ENCODE measurements around the gene DNTTIP2.
"Not testable (repeated sequence)": the region's sequence is repeated elsewhere in the genome, so short reads cannot be mapped to it uniquely, and the experiment has no call there.

Gene DNTTIP2

GRCh38 chr1:93840956-93841482 is 38.0 kb downstream of the DNTTIP2 start:
- DNase-seq: no peak

DNA sequence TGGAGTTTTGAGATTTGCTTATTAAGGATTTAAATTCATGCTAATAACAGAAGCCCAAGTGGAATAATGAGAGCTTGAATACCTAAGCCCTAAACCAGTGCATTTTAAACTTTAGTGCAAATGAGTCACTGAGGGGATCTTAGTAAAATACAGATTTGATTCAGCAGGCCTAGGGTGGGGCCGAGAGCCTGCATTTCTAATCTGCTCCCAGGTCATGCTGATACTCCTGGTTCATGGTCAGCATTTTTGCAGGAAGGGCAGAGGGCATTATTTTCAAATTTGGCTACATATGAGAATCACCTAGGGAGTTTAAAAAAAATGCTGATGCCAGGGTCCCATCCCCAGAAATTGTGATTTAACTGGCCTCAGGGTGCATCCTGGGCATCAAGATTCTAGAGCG is 39.3 kb downstream of the DNTTIP2 start:
- no peak for DNase-seq

DNA sequence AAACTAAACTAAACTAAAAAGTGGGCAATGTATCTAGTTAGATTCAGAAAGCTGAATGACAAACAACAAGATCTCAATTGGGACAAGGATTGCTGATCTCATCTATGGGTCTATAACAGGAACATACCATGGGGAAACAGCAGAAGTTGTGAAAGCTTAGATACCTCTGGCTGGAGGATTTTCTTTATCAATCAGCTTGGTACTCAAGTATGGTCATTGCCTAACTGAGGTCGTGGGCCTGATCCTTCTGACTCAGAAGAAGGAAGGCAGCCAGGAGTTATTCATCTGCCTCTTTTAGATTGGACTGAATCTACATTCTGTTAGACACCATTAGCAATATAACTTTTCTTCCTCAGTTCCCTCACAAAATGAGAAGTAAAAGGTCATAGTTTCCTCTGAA is 39.7 kb downstream of the DNTTIP2 start:
- peak; percentile 17 for DNase-seq

DNA sequence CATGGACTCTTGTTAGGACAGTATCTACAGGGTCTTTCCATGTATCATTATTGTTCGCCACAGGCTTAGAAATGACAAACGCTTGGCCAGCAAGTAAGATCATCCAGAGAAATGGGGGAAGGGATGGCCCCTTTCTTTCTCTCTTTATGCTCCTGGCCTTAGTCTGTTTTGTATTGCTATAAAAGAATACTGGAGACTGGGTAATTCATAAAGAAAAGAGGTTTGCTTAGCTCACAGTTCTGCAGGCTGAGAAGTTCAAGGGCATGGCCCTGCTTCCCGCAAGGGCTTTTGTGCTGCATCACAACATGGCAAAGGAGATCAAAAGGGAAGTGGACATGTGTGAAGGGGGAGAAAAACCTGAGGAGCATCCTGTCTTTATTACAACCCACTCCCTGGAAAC is 41.0 kb downstream of the DNTTIP2 start:
- no peak for DNase-seq

- DNase-seq: not testable (repeated sequence)
These were observed 45.7 kb downstream of the DNTTIP2 start for GRCh38 chr1:93833293-93833692.

DNA sequence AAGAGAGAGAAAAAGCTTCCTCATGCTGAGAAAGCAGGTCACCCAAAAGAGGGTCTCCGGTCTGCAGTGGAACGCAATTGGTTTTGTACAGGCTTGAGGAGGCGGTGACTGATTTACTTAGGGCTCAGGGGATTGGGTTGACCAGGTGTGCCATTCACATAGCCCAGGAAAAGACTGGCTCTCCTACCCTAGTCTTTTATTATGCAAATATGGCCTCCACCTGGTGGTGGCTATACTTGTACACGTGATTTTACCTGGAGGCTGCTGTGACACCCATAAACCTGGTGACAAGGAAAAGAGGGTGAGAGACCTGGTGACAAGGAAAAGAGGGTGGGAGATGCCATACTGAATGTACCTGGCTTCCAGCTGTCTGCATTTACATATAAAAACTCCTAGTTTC is 49.9 kb downstream of the DNTTIP2 start:
- no peak for DNase-seq

DNA sequence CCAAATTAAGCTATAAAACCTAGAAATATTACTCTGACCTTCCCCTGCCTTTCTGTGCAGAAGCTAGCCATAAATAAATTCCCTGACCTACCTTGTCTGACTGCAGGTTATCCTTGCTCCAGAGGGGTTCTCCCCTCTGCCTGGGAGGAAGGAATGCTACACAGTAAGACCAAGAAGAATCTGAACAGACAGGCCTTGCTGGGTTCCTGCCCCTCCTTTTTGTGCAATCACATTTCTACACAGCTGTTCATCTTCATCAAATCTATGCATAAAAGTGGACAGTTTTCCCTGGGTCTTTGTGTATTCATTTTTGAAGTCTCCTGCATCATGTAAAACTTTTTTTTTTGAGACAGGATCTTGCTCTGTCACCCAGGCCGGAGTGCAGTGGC is 50.6 kb downstream of the DNTTIP2 start:
- no peak for DNase-seq

- DNase-seq: no peak
These were observed 51.2 kb downstream of the DNTTIP2 start for GRCh38 chr1:93827633-93828366.

DNA sequence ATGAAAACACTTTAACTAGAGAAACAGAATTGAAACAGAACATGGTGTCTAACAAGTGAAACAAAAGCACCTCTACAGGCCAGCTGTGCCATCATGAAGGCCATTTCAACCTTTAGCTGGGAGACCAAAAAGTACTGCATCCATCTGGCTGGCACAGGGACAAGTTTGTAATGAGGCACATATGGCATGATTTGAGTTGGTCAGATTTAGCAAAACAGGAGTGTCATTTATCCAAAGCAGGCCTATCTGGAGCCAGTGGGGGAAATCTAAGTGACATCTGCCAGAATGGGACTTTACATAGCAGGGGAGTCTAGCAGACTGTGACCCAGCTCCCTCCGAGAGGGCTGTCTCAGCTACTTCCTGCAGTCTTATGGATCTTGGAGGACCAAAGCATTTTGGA is 51.9 kb downstream of the DNTTIP2 start:
- DNase-seq: no peak

GRCh38 chr1:93824834-93825233 is 54.2 kb downstream of the DNTTIP2 start:
- no peak for DNase-seq

DNA sequence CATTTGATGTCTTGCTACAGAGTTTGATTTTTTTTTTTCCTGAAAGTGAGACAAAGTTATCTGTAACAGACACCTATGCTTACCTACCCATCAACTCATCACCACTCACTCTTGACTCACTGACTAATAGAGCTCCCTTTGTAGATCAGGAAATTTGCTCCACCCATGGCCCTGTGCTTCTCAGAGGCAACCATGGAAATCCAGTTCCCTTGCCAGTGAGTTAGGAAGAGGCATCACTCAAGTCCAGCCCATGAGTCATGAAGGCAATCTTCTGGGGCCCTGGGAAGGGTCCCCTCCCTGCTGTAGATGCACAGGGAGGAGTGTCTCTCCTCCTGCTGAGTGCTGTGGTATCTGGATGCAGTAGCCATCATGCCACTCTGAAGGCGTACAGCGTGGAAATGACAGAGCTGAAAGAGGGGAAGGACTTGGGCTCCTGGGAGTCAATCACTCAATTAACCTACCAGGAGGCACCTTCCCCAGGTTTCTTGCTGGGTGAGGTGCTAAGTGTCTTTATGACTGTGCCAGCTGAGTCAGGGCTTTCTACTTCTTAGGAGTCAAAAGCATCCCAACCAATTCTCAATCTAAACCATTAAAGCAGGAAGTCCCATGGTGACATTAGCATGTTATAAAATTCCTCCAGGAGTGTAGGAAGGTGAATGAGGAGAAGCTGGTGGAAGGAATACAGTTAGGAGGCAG is 56.1 kb downstream of the DNTTIP2 start:
- peak; percentile 44 for DNase-seq

GRCh38 chr1:93821423-93822144 is 57.4 kb downstream of the DNTTIP2 start:
- DNase-seq: no peak

DNA sequence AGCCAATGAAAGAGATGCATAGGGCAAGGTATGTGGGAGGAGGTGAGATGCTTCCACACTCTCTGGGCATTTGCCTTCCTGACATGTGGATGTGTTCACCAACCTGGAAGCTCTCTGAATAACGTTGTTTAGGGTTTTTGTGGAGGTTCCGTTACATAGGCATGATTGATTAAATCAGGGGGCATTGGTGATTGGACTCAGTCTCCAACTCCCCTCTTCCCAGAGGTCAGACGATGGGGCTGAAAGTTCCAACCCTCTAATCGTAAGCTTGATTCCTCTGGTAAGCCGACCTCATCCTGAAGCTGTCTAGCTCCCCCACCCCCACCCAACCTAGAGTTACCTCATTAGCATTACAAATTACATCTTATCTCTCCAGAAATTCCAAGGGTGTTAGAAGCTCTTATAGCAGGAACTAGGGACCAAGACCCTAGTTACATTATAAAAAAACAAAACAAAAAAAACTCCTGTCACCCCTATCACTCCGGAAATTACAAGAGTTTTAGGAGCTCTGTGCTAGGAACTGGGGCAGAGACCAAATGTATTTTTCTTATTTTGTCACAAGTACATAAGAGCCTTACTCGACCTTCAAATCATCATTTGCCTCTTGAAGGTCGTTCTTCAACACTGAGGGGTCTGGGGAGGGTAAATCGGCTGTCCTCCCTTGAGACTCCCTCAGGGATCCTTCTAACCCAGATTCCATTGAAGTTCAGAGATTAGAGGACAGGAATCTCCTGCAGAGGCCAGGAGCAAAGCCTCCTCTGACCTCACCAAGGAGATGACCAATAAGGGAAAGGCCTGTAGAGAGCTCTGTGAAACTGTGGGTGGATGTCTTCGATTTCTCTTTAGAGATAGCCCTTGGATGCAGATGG is 58.2 kb downstream of the DNTTIP2 start:
- no peak for DNase-seq

GRCh38 chr1:93818570-93818959 is 60.4 kb downstream of the DNTTIP2 start:
- no peak for DNase-seq

- peak; percentile 10 for DNase-seq
These were observed 61.0 kb downstream of the DNTTIP2 start for GRCh38 chr1:93817819-93818569.

- no peak for DNase-seq
These were observed 61.9 kb downstream of the DNTTIP2 start for GRCh38 chr1:93816970-93817678.

Measured in stimulated activated CD4-positive, alpha-beta T cell treated with anti-CD3 and anti-CD28 coated beads, Interleukin-1b, Interleukin-23, amount 100 ng/mL, for 48 hours (primary cell).